HepG2 (cell line): Measurements from ENCODE around the gene DIS3L2. TPM values are rescaled to one million over a fixed set of nuclear protein-coding genes. Genes with fewer than 3 reads are reported as not detected.

Source experiments
- ATF5 ChIP-seq: sonication (generic); formaldehyde crosslinking; IDR thresholded peaks from 2 replicates; pipeline ENCODE4 v1.4.0; 2020; ENCODE audit warnings: mild to moderate bottlenecking, low read depth, missing genetic modification reagents
- CHD4 ChIP-seq: fragments of 200-600 bp; sonication (generic); IDR thresholded peaks from 2 replicates; pipeline ENCODE4 v1.7.0; 2017; ENCODE audit warnings: mild to moderate bottlenecking, low read length, borderline replicate concordance
- FIP1L1 ChIP-seq: fragments of 200-400 bp; formaldehyde crosslinking; IDR thresholded peaks from 2 replicates; pipeline ENCODE4 v1.6.1; 2018; ENCODE audit warnings: low read depth, mild to moderate bottlenecking, low read length, moderate library complexity, borderline replicate concordance; ENCODE audit not compliant: insufficient read depth
- FOXK2 ChIP-seq: fragments of 450-650 bp; IDR thresholded peaks from 2 replicates; pipeline ENCODE4 v1.6.1; 2016
- GATAD2A ChIP-seq: IDR thresholded peaks from 2 replicates; pipeline ENCODE4 v1.6.1; 2016
- HINFP ChIP-seq: sonication (generic); formaldehyde crosslinking; IDR thresholded peaks from 2 replicates; pipeline ENCODE4 v1.4.0; 2020; ENCODE audit warnings: low read depth, mild to moderate bottlenecking, missing genetic modification reagents
- HMG20B ChIP-seq: conservative IDR thresholded peaks from 2 replicates; pipeline ENCODE4 v1.6.1; 2016; ENCODE audit warnings: missing genetic modification reagents, missing compliant biosample characterization
- MTF1 ChIP-seq: sonication (generic); formaldehyde crosslinking; IDR thresholded peaks from 2 replicates; pipeline ENCODE4 v1.5.0; 2020; ENCODE audit warnings: missing genetic modification reagents
- REXO4 ChIP-seq: sonication (generic); formaldehyde crosslinking; IDR thresholded peaks from 2 replicates; pipeline ENCODE4 v1.8.0; 2022; ENCODE audit warnings: missing genetic modification reagents, mild to moderate bottlenecking, borderline replicate concordance
- RORA ChIP-seq: sonication (generic); formaldehyde crosslinking; IDR thresholded peaks from 2 replicates; pipeline ENCODE4 v1.5.0; 2020; ENCODE audit warnings: mild to moderate bottlenecking, missing genetic modification reagents, moderate library complexity
- STAT5B ChIP-seq: sonication (generic); formaldehyde crosslinking; IDR thresholded peaks from 2 replicates; pipeline ENCODE4 v1.4.0; 2020; ENCODE audit warnings: missing genetic modification reagents
- TBX3 ChIP-seq: fragments of 450-650 bp; IDR thresholded peaks from 2 replicates; pipeline ENCODE4 v1.6.1; 2017; ENCODE audit warnings: antibody characterized with exemption, mild to moderate bottlenecking, inconsistent platforms, borderline replicate concordance
- ZIK1 ChIP-seq: sonication (generic); formaldehyde crosslinking; IDR thresholded peaks from 2 replicates; pipeline ENCODE4 v1.5.0; 2020; ENCODE audit warnings: mild to moderate bottlenecking, low read depth, missing genetic modification reagents, borderline replicate concordance
- ZNF224 ChIP-seq: sonication (generic); formaldehyde crosslinking; IDR thresholded peaks from 2 replicates; pipeline ENCODE4 v1.5.0; 2020; ENCODE audit warnings: mild to moderate bottlenecking, missing genetic modification reagents
- ZNF260 ChIP-seq: sonication (generic); formaldehyde crosslinking; IDR thresholded peaks from 2 replicates; pipeline ENCODE4 v1.4.0; 2020; ENCODE audit warnings: missing genetic modification reagents, low read depth, mild to moderate bottlenecking, borderline replicate concordance
- ZNF747 ChIP-seq: sonication (generic); formaldehyde crosslinking; IDR thresholded peaks from 2 replicates; pipeline ENCODE4 v1.8.1; 2023; ENCODE audit warnings: missing genetic modification reagents, mild to moderate bottlenecking, borderline replicate concordance
- polyA plus RNA-seq, 8 experiments: library from polyadenylated mRNA; depleted of rRNA in 3 of 8; stranded (reverse) in 7 of 8; unstranded in 1 of 8; fragments of >200 nt; fragmentation: Illumina TruSeq in 4 of 8; extraction: Trizol in 4 of 8; gene quantifications; 2 replicates each; pipeline versions ENCODE4 v1.2.1 to v1.2.3, GENCODE V29; 2011 to 2016; ENCODE audit warnings: low read depth in 4 of 8, missing spikeins in 1 of 8, mixed read lengths in 1 of 8; ENCODE audit not compliant: insufficient read depth in 1 of 8
- total RNA-seq, 5 experiments: library from RNA; depleted of rRNA; stranded (reverse); fragments of >200 nt; fragmentation: Illumina TruSeq; extraction: Trizol; gene quantifications; 2 replicates each; pipeline ENCODE4 v1.2.3, GENCODE V29; 2016; ENCODE audit warnings: low read depth in 1 of 5
- TF ChIP-seq, protein P1 (sequence below): IDR thresholded peaks from 2 replicates; pipeline ENCODE4 v1.6.1; 2018; ENCODE audit warnings: missing genetic modification reagents, mild to moderate bottlenecking, missing compliant biosample characterization
- TF ChIP-seq, protein P2 (sequence below): sonication (generic); formaldehyde crosslinking; IDR thresholded peaks from 2 replicates; pipeline ENCODE4 v1.4.0; 2020; ENCODE audit warnings: mild to moderate bottlenecking, missing genetic modification reagents, borderline replicate concordance

DIS3L2 gene
- total and polyA plus RNA-seq, 2 of the 13 experiments (the other 11 are each of a cell fraction or from before 2014, with no cell fraction given), result 7.0 to 23.9 TPM

GRCh38 chr2:231961349-231962166, at the start of gene DIS3L2 (continued):
- TF ChIP-seq ZNF260, result no peak
- TF ChIP-seq HMG20B, result peak; percentile 37; the same call in 1 of the 2 replicates
- TF ChIP-seq MTF1 (CRISPR knock-in tag), result peak; percentile 29; the same call in 1 of the 2 replicates
- peak; percentile 78; the same call in 1 of the 2 replicates for TF ChIP-seq REXO4
- TF ChIP-seq ATF5 (CRISPR knock-in tag), result 0 out of 2 replicates have a peak, but pooled peaks have one; percentile 85
- TF ChIP-seq CHD4, result no peak
- TF ChIP-seq RORA (CRISPR knock-in tag), result 0 out of 2 replicates have a peak, but pooled peaks have one; percentile 39
- TF ChIP-seq TBX3, result peak; percentile 45; the same call in 1 of the 2 replicates
- TF ChIP-seq, protein P1, sequence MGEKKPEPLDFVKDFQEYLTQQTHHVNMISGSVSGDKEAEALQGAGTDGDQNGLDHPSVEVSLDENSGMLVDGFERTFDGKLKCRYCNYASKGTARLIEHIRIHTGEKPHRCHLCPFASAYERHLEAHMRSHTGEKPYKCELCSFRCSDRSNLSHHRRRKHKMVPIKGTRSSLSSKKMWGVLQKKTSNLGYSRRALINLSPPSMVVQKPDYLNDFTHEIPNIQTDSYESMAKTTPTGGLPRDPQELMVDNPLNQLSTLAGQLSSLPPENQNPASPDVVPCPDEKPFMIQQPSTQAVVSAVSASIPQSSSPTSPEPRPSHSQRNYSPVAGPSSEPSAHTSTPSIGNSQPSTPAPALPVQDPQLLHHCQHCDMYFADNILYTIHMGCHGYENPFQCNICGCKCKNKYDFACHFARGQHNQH, result peak; percentile 91
- TF ChIP-seq FIP1L1, result no peak
- no peak for TF ChIP-seq FOXK2
- peak; percentile 92; the same call in 1 of the 2 replicates for TF ChIP-seq ZIK1 (CRISPR knock-in tag)
- TF ChIP-seq, protein P2, sequence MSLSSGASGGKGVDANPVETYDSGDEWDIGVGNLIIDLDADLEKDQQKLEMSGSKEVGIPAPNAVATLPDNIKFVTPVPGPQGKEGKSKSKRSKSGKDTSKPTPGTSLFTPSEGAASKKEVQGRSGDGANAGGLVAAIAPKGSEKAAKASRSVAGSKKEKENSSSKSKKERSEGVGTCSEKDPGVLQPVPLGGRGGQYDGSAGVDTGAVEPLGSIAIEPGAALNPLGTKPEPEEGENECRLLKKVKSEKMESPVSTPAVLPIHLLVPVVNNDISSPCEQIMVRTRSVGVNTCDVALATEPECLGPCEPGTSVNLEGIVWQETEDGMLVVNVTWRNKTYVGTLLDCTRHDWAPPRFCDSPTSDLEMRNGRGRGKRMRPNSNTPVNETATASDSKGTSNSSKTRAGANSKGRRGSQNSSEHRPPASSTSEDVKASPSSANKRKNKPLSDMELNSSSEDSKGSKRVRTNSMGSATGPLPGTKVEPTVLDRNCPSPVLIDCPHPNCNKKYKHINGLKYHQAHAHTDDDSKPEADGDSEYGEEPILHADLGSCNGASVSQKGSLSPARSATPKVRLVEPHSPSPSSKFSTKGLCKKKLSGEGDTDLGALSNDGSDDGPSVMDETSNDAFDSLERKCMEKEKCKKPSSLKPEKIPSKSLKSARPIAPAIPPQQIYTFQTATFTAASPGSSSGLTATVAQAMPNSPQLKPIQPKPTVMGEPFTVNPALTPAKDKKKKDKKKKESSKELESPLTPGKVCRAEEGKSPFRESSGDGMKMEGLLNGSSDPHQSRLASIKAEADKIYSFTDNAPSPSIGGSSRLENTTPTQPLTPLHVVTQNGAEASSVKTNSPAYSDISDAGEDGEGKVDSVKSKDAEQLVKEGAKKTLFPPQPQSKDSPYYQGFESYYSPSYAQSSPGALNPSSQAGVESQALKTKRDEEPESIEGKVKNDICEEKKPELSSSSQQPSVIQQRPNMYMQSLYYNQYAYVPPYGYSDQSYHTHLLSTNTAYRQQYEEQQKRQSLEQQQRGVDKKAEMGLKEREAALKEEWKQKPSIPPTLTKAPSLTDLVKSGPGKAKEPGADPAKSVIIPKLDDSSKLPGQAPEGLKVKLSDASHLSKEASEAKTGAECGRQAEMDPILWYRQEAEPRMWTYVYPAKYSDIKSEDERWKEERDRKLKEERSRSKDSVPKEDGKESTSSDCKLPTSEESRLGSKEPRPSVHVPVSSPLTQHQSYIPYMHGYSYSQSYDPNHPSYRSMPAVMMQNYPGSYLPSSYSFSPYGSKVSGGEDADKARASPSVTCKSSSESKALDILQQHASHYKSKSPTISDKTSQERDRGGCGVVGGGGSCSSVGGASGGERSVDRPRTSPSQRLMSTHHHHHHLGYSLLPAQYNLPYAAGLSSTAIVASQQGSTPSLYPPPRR (CRISPR knock-in tag), result peak; percentile 75
- peak; percentile 84 for TF ChIP-seq STAT5B (CRISPR knock-in tag)
- peak; percentile 85; the same call in 1 of the 2 replicates for TF ChIP-seq HINFP (CRISPR knock-in tag)
- TF ChIP-seq ZNF224 (CRISPR knock-in tag), result peak; percentile 88; the same call in 1 of the 2 replicates
- TF ChIP-seq ZNF747 (CRISPR knock-in tag), result peak; percentile 91
- peak; percentile 35 for TF ChIP-seq GATAD2A (CRISPR knock-in tag)
